HepG2 (cell line): ENCODE data around the gene MTHFD1. TPM values are rescaled to one million over a fixed set of nuclear protein-coding genes. Genes with fewer than 3 reads are reported as not detected.

ENCODE experiments used
- AFF4 ChIP-seq: sonication (generic); formaldehyde crosslinking; IDR thresholded peaks from 2 replicates; pipeline ENCODE4 v1.4.0; 2020; ENCODE audit warnings: missing genetic modification reagents
- AGO1 ChIP-seq: fragments of 200-400 bp; formaldehyde crosslinking; IDR thresholded peaks from 2 replicates; pipeline ENCODE4 v1.6.1; 2017; ENCODE audit warnings: mild to moderate bottlenecking, low read depth, low read length, moderate library complexity; ENCODE audit not compliant: poor library complexity, severe bottlenecking
- FIP1L1 ChIP-seq: fragments of 200-400 bp; formaldehyde crosslinking; IDR thresholded peaks from 2 replicates; pipeline ENCODE4 v1.6.1; 2018; ENCODE audit warnings: low read depth, mild to moderate bottlenecking, low read length, moderate library complexity, borderline replicate concordance; ENCODE audit not compliant: insufficient read depth
- KDM1A ChIP-seq: IDR thresholded peaks from 2 replicates; pipeline ENCODE4 v1.6.1; 2016; ENCODE audit warnings: missing compliant biosample characterization
- NFAT5 ChIP-seq: sonication (generic); formaldehyde crosslinking; IDR thresholded peaks from 2 replicates; pipeline ENCODE4 v1.4.0; 2020; ENCODE audit warnings: missing genetic modification reagents
- RAD51 ChIP-seq: fragments of 450-650 bp; IDR thresholded peaks from 2 replicates; pipeline ENCODE4 v1.6.1; 2016; ENCODE audit warnings: borderline replicate concordance
- U2AF2 ChIP-seq: fragments of 200-400 bp; formaldehyde crosslinking; IDR thresholded peaks from 2 replicates; pipeline ENCODE4 v1.6.1; 2017; ENCODE audit warnings: low read depth, mild to moderate bottlenecking, low read length
- ZNF251 ChIP-seq: sonication (generic); formaldehyde crosslinking; IDR thresholded peaks from 2 replicates; pipeline ENCODE4 v1.9.0; 2021; ENCODE audit warnings: mild to moderate bottlenecking, missing genetic modification reagents
- ZNF350 ChIP-seq: sonication (generic); formaldehyde crosslinking; IDR thresholded peaks from 2 replicates; pipeline ENCODE4 v1.4.0; 2020; ENCODE audit warnings: mild to moderate bottlenecking, low read depth, missing genetic modification reagents, borderline replicate concordance
- ZNF574 ChIP-seq: sonication (generic); formaldehyde crosslinking; IDR thresholded peaks from 2 replicates; pipeline ENCODE4 v1.4.0; 2020; ENCODE audit warnings: missing genetic modification reagents
- ZNF687 ChIP-seq: sonication (generic); formaldehyde crosslinking; IDR thresholded peaks from 2 replicates; pipeline ENCODE4 v1.5.1; 2020; ENCODE audit warnings: mild to moderate bottlenecking, missing genetic modification reagents, moderate library complexity
- polyA plus RNA-seq, 8 experiments: library from polyadenylated mRNA; depleted of rRNA in 3 of 8; stranded (reverse) in 7 of 8; unstranded in 1 of 8; fragments of >200 nt; fragmentation: Illumina TruSeq in 4 of 8; extraction: Trizol in 4 of 8; gene quantifications; 2 replicates each; pipeline versions ENCODE4 v1.2.1 to v1.2.3, GENCODE V29; 2011 to 2016; ENCODE audit warnings: low read depth in 4 of 8, missing spikeins in 1 of 8, mixed read lengths in 1 of 8; ENCODE audit not compliant: insufficient read depth in 1 of 8
- total RNA-seq, 5 experiments: library from RNA; depleted of rRNA; stranded (reverse); fragments of >200 nt; fragmentation: Illumina TruSeq; extraction: Trizol; gene quantifications; 2 replicates each; pipeline ENCODE4 v1.2.3, GENCODE V29; 2016; ENCODE audit warnings: low read depth in 1 of 5

The MTHFD1 gene
- total and polyA plus RNA-seq, 2 of the 13 experiments (the other 11 are each of a cell fraction or from before 2014, with no cell fraction given): 31.0 to 106 TPM

GRCh38 chr14:64338616-64339316, 49.4 kb upstream of the MTHFD1 start (continued):
- TF ChIP-seq ZNF574 (CRISPR knock-in tag) (peak; percentile 35), AFF4 (CRISPR knock-in tag) (no peak), AGO1 (no peak), FIP1L1 (no peak), ZNF350 (CRISPR knock-in tag) (no peak), RAD51 (no peak), ZNF251 (CRISPR knock-in tag) (no peak), KDM1A (CRISPR knock-in tag) (no peak), NFAT5 (CRISPR knock-in tag) (no peak), ZNF687 (peak; percentile 86), U2AF2 (no peak)
